ENCODE results near the gene IGF2. TPM values are rescaled to one million over a fixed set of nuclear protein-coding genes. Genes with fewer than 3 reads are reported as not detected.

The IGF2 gene
- total RNA-seq, 1 donor from 2014 or later = 56.5 TPM

DNA sequence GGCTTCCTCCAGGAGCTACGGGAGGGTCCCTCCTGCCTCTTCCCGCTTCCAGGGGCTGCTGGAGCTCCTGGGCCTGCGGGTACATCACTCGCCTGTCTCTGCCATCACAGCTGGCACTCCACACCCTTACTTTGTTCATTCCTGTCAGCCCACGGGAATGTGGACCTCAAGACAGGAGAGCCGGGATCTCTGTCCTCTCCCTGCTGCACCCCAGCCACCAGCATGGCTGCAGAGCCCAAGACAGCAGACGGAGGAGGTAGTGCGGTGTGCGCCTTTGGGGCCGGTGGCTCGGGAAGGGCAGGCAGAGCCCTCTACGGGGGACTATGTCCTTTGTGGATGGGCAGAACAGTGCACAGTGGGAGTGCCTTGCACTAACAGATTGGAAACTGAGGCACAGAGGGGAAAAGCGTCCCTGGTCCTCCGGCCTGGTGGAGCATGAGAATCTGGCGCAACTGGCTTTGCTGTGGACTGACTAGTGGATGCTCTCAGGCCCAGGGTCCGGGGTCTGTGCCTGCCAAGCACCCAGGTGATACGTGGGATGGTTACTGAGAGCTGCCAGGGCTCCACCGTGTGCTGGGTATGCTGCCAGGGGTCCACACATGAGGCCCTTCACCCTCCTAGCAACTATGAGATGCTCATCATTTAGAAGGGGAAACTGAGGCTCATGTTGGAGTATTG lies 47.3 kb downstream of the IGF2 start:
- Histone ChIP-seq H3K27me3 (no peaks in the 10 kb centered on the region), H3K4me3 (no peak overlapping the region), H3K9me3 (no peaks in the 10 kb centered on the region), H3K27ac (no peak overlapping the region), H3K4me1 (peaks cover 20% of the 10 kb centered on the region), H3K36me3 (no peaks in the 10 kb centered on the region)
- no peak for DNase-seq (ENCODE audit: extremely low spot score in 2 of 2)
- TF ChIP-seq, protein P1, sequence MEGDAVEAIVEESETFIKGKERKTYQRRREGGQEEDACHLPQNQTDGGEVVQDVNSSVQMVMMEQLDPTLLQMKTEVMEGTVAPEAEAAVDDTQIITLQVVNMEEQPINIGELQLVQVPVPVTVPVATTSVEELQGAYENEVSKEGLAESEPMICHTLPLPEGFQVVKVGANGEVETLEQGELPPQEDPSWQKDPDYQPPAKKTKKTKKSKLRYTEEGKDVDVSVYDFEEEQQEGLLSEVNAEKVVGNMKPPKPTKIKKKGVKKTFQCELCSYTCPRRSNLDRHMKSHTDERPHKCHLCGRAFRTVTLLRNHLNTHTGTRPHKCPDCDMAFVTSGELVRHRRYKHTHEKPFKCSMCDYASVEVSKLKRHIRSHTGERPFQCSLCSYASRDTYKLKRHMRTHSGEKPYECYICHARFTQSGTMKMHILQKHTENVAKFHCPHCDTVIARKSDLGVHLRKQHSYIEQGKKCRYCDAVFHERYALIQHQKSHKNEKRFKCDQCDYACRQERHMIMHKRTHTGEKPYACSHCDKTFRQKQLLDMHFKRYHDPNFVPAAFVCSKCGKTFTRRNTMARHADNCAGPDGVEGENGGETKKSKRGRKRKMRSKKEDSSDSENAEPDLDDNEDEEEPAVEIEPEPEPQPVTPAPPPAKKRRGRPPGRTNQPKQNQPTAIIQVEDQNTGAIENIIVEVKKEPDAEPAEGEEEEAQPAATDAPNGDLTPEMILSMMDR (IDR thresholded peaks at IDR 0.05) = no peak
- TF ChIP-seq POLR2A (IDR thresholded peaks at IDR 0.05) = no peak
- no peak for TF ChIP-seq POLR2AphosphoS5 (IDR thresholded peaks at IDR 0.05; ENCODE audit: insufficient read depth in 1 of 2, low read depth in 1 of 2)
- intact Hi-C loops (cut with DNase I) = no loop called here

DNA sequence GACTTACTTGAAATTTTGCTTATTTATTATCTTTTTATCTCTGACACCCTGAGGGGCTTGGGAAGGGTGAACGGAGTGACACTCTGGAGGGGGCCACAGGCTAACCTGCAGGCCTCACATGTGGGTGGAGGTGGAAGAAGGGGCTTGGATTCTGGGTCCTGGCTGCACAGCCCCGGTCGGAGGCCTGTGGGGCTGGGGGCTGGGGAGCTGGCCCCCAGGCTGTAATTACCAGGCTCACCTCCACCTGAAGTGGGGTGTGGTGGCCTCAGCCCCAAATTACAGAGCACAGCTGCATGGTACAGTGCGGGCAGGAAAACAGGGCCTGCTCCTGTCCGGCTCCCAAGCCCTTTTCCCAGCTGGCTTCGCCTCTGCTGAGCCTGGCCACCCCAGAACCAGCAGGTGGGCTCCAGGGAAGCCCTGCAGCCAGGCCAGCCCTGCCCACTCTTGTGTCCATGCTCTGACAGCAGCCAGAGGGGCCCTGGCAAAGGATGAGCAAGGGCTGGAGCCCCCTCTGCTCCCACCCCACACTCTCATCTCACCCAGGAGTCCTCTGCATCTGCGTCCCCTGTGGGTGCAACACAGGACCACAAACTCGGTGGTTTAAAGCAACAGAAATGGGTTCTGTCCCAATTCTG lies 48.0 kb downstream of the IGF2 start:
- no peak overlapping the region for H3K4me3 ChIP-seq
- intact Hi-C loops (cut with DNase I) = no loop called here
- H3K36me3 ChIP-seq = no peaks in the 10 kb centered on the region
- DNase-seq (ENCODE audit: extremely low spot score in 2 of 2) = no peak
- peaks cover 13% of the 10 kb centered on the region for H3K4me1 ChIP-seq
- H3K9me3 ChIP-seq = no peaks in the 10 kb centered on the region
- TF ChIP-seq, protein P1 (IDR thresholded peaks at IDR 0.05) = no peak
- TF ChIP-seq POLR2AphosphoS5 (IDR thresholded peaks at IDR 0.05; ENCODE audit: insufficient read depth in 1 of 2, low read depth in 1 of 2) (no peak), POLR2A (IDR thresholded peaks at IDR 0.05) (no peak)
- H3K27me3 ChIP-seq = no peaks in the 10 kb centered on the region
- H3K27ac ChIP-seq = no peak overlapping the region

DNA sequence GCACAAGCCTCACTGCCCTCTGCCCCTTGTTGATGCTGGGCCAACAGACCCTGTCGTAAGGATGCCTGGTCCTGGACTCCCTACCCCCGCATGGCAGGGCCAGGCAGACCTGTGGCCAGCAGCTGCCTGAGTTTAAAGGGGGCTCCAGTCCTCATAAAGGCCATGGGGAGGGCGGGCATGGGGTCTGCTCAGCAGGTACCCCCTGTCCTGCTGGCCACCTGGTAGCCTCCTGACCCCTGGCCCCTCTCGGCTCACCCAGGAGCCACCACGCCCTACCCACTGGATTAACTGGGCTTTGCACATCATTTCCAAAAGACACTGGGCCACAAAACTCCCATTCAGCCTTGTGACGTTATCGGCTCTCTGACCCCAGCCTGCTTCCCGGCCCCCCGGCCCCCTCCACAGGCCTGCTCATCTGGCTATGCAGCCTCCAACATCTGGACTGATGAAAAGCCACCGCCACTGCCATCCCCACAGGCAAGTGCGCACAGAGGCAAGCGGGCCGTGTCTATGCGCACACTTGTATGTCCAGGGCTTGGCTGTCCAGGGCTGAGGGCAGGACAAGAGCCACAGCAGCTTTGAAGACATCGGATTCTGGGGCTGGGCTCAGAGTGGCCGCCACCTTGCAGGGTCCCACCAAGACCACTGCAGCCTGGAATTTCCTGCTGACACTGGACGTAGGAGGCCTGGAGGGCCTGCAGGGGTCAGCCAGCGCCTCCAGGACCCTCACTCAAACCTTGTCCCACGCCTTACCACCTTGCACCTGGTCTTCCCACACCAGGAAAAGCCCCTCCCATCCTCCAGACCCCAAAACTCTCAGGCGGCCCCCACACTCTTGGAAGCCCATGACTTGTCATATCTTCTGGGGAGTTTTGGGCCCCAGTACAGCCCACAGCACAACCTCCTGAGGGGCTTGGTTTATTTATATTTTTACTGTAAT lies 48.7 kb downstream of the IGF2 start:
- TF ChIP-seq POLR2A (IDR thresholded peaks at IDR 0.05) = no peak
- TF ChIP-seq, protein P1 (IDR thresholded peaks at IDR 0.05) = no peak
- no peak for TF ChIP-seq POLR2AphosphoS5 (IDR thresholded peaks at IDR 0.05; ENCODE audit: insufficient read depth in 1 of 2, low read depth in 1 of 2)
- intact Hi-C loops (cut with DNase I) = no loop called here
- DNase-seq (ENCODE audit: extremely low spot score in 2 of 2) = no peak

DNA sequence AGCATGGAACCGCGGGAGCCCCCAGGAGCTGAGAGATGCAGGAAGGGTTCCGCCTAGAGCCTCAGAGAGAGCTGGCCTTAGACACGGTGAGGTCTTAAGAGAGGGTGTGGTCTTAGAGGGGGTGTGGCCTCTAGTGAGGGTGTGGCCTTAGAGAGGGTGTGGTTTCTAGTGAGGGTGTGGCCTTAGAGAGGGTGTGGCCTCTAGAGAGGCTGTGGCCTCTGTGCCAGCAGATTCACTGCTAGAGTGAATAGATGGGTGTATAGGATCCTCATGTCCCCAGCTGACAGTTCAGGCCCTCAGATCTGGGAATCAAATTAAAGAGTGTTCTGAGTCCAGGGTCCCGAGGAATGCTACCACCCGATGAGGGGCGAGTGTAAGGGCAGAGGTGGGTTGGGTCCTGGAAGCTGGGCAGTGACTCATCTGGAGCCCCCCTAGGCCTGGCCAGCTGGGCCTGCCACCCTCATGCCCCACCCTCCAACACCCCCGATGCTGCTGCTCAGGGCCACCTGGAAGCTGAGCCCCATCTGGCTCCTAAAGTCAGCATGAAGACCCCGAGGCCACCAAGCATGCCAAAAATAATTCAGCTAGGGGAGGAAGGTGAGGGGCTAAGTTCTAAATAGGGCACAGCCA lies 49.5 kb downstream of the IGF2 start:
- H3K36me3 ChIP-seq = no peaks in the 10 kb centered on the region
- no peaks in the 10 kb centered on the region for H3K9me3 ChIP-seq
- no peaks in the 10 kb centered on the region for H3K27me3 ChIP-seq
- intact Hi-C loops (cut with DNase I) = no loop called here
- no peak overlapping the region for H3K4me3 ChIP-seq
- H3K27ac ChIP-seq = no peak overlapping the region
- peak in 1 of 2 donors; percentile 70 for DNase-seq (ENCODE audit: extremely low spot score in 2 of 2)
- peaks cover 10% of the 10 kb centered on the region for H3K4me1 ChIP-seq
- TF ChIP-seq POLR2A (IDR thresholded peaks at IDR 0.05) (no peak), POLR2AphosphoS5 (IDR thresholded peaks at IDR 0.05; ENCODE audit: insufficient read depth in 1 of 2, low read depth in 1 of 2) (no peak)
- TF ChIP-seq, protein P1 (IDR thresholded peaks at IDR 0.05) = no peak

More for the DNA sequence above, 48.7 kb downstream of the IGF2 start:
- no peaks in the 10 kb centered on the region for H3K27me3 ChIP-seq
- no peaks in the 10 kb centered on the region for H3K9me3 ChIP-seq
- H3K27ac ChIP-seq = no peak overlapping the region
- H3K36me3 ChIP-seq = no peaks in the 10 kb centered on the region
- H3K4me3 ChIP-seq = no peak overlapping the region
- H3K4me1 ChIP-seq = peaks cover 10% of the 10 kb centered on the region

Measured in vagina (tissue), 2 donors.